ENCODE data around the gene IL21R. TPM values are rescaled to one million over a fixed set of nuclear protein-coding genes. Genes with fewer than 3 reads are reported as not detected.

Gene IL21R
- total and polyA plus RNA-seq, 10 of the 15 experiments (the other 5 are each of a cell fraction or from before 2014, with no cell fraction given), result 5.3 to 138 (median 82.5) TPM

DNA sequence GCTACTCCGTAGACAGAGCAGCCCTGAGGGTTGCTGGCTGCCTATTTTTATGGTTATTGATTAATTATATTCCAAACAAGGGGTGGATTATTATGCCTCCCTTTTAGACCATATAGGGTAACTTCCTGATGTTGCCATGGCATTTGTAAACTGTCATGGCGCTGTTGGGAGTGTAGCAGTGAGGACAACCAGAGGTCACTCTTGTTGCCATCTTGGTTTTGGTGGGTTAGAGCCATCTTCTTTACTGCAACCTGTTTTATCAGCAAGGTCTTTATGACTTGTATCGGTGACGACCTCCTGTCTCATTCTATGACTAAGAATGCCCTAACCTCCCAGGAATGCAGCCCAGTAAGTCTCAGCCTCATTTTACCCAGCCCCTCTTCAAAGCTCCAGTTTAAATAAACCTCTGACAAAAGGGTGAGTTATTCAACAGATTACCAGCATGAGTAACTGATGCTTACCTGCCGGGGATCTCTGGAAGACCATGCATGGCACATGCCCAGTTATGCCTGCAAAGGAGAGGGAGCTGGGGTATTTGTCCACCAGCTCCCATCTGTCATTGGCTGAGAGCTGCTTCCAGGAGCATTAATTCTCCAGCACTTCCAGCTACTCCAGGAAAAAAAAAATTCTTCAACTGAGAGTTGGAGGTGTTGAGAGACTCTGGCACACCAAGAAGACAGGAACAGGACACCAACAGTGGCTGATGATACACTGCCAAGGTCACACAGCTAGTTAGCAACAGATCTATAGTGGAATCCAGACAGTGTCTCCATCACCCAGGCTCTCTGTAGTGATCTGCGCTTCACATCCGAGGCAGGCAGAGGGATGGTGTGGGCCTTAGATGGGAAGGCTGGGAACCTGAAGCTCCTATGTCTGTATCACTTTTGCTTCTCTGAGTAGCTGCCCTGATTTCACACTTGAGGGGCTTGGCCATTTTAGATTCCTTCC is 36.6 kb upstream of the IL21R start:
- Histone ChIP-seq H3K36me3 (ENCODE audit: control insufficient read depth in 2 of 2, insufficient read depth in 2 of 2, low read length in 1 of 2) (peaks cover 0 to 17% of the 10 kb centered on the region in 2 experiments; a peak in 3 of 4 replicates), H3K4me3 (no peak overlapping the region), H3K79me2 (ENCODE audit: control insufficient read depth, insufficient read depth, low read length) (no peaks in the 10 kb centered on the region), H3K9ac (ENCODE audit: control insufficient read depth, insufficient read depth, low read length) (no peak overlapping the region), H4K20me1 (ENCODE audit: control insufficient read depth, insufficient read depth) (no peaks in the 10 kb centered on the region), H3K9me3 (replicated peaks; ENCODE audit: control insufficient read depth, insufficient read depth, low read length) (peaks cover 6% of the 10 kb centered on the region; the same call in 2 of the 3 replicates), H2AFZ (ENCODE audit: control insufficient read depth, low read depth, low read length) (no peak overlapping the region), H3K27me3 (replicated peaks in 1 of 2; ENCODE audit: control insufficient read depth in 2 of 2, insufficient read depth in 2 of 2, low read length in 1 of 2) (no peaks in the 10 kb centered on the region), H3K4me2 (ENCODE audit: control insufficient read depth, insufficient read depth) (no peak overlapping the region), H3K27ac (ENCODE audit: control insufficient read depth, insufficient read depth) (no peak overlapping the region), H3K4me1 (ENCODE audit: control insufficient read depth, insufficient read depth, low read length) (peaks cover 29% of the 10 kb centered on the region)
- FAIRE-seq (no peak), DNase-seq (ENCODE audit: low read depth, low spot score) (no peak), ATAC-seq (no peak)
- ChIA-PET POLR2A (interaction anchor here (0.7 to 4.2 kb wide), 11 partner anchors 8 to 135 kb away, joined by 3 to 31 read pairs (median 5); no protein-coding TSS in a partner anchor), SMC1A (ENCODE audit: uncharacterized antibody, unreplicated experiment) (interaction anchor here (0.6 to 5.5 kb wide), 23 partner anchors 10 to 210 kb away, joined by 3 to 152 read pairs (median 6); partner anchors contain the start of gene IL21R), CTCF (interaction anchor here (0.6 to 11.8 kb wide), 12 partner anchors 9 to 212 kb away, joined by 3 to 259 read pairs (median 32); partner anchors contain the start of gene IL21R), RAD21 (ENCODE audit: unreplicated experiment) (interaction anchor here (0.7 to 6.5 kb wide), 17 partner anchors 10 to 210 kb away, joined by 3 to 168 read pairs (median 9); partner anchors contain the start of genes IL21R and NSMCE1)
- in situ Hi-C loops (cut with MboI) (loop anchor here (25.0 kb wide), 1 partner anchor 1528 kb away; no protein-coding TSS in a partner anchor), intact Hi-C loops (cut with micrococcal nuclease; ENCODE audit: unreplicated experiment) (loop anchor here (5.0 kb wide), 1 partner anchor 48 kb away; no protein-coding TSS in a partner anchor)
- no TSS peak for BruUV-seq (replicated peaks)
- 83% methylated on average over 7 of the region's 7 CpGs for WGBS (ENCODE audit: insufficient coverage, insufficient replicate concordance, low lambda C conversion rate, missing lambda C conversion rate)
- TF ChIP-seq RUNX3 (IDR thresholded peaks at IDR 0.05; ENCODE audit: low read length) (no peak), KAT2A (conservative IDR thresholded peaks at IDR 0.05; ENCODE audit: control insufficient read depth, low read depth, low read length) (no peak), YY1 (IDR thresholded peaks at IDR 0.05; ENCODE audit: low read depth, low read length) (peak; percentile 47; the same call in 1 of the 2 replicates), RAD51 (IDR thresholded peaks at IDR 0.05) (no peak), SMAD5 (IDR thresholded peaks at IDR 0.05; ENCODE audit: low read depth) (no peak), SP1 (IDR thresholded peaks at IDR 0.05; ENCODE audit: low read depth, low read length) (no peak), NFXL1 (IDR thresholded peaks at IDR 0.05; ENCODE audit: borderline replicate concordance) (no peak), BACH1 (IDR thresholded peaks at IDR 0.05; ENCODE audit: borderline replicate concordance) (0 out of 2 replicates have a peak, but pooled peaks have one; percentile 15)
- TF ChIP-seq, protein P1, sequence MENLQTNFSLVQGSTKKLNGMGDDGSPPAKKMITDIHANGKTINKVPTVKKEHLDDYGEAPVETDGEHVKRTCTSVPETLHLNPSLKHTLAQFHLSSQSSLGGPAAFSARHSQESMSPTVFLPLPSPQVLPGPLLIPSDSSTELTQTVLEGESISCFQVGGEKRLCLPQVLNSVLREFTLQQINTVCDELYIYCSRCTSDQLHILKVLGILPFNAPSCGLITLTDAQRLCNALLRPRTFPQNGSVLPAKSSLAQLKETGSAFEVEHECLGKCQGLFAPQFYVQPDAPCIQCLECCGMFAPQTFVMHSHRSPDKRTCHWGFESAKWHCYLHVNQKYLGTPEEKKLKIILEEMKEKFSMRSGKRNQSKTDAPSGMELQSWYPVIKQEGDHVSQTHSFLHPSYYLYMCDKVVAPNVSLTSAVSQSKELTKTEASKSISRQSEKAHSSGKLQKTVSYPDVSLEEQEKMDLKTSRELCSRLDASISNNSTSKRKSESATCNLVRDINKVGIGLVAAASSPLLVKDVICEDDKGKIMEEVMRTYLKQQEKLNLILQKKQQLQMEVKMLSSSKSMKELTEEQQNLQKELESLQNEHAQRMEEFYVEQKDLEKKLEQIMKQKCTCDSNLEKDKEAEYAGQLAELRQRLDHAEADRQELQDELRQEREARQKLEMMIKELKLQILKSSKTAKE (IDR thresholded peaks at IDR 0.05; ENCODE audit: low read depth, poor library complexity, severe bottlenecking), result no peak
- TF ChIP-seq, protein P2, sequence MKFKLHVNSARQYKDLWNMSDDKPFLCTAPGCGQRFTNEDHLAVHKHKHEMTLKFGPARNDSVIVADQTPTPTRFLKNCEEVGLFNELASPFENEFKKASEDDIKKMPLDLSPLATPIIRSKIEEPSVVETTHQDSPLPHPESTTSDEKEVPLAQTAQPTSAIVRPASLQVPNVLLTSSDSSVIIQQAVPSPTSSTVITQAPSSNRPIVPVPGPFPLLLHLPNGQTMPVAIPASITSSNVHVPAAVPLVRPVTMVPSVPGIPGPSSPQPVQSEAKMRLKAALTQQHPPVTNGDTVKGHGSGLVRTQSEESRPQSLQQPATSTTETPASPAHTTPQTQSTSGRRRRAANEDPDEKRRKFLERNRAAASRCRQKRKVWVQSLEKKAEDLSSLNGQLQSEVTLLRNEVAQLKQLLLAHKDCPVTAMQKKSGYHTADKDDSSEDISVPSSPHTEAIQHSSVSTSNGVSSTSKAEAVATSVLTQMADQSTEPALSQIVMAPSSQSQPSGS (IDR thresholded peaks at IDR 0.05; ENCODE audit: low read length), result no peak
- TF ChIP-seq, protein P3, sequence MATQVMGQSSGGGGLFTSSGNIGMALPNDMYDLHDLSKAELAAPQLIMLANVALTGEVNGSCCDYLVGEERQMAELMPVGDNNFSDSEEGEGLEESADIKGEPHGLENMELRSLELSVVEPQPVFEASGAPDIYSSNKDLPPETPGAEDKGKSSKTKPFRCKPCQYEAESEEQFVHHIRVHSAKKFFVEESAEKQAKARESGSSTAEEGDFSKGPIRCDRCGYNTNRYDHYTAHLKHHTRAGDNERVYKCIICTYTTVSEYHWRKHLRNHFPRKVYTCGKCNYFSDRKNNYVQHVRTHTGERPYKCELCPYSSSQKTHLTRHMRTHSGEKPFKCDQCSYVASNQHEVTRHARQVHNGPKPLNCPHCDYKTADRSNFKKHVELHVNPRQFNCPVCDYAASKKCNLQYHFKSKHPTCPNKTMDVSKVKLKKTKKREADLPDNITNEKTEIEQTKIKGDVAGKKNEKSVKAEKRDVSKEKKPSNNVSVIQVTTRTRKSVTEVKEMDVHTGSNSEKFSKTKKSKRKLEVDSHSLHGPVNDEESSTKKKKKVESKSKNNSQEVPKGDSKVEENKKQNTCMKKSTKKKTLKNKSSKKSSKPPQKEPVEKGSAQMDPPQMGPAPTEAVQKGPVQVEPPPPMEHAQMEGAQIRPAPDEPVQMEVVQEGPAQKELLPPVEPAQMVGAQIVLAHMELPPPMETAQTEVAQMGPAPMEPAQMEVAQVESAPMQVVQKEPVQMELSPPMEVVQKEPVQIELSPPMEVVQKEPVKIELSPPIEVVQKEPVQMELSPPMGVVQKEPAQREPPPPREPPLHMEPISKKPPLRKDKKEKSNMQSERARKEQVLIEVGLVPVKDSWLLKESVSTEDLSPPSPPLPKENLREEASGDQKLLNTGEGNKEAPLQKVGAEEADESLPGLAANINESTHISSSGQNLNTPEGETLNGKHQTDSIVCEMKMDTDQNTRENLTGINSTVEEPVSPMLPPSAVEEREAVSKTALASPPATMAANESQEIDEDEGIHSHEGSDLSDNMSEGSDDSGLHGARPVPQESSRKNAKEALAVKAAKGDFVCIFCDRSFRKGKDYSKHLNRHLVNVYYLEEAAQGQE (IDR thresholded peaks at IDR 0.05; ENCODE audit: low read depth, low read length), result no peak
- TF ChIP-seq, protein P4, sequence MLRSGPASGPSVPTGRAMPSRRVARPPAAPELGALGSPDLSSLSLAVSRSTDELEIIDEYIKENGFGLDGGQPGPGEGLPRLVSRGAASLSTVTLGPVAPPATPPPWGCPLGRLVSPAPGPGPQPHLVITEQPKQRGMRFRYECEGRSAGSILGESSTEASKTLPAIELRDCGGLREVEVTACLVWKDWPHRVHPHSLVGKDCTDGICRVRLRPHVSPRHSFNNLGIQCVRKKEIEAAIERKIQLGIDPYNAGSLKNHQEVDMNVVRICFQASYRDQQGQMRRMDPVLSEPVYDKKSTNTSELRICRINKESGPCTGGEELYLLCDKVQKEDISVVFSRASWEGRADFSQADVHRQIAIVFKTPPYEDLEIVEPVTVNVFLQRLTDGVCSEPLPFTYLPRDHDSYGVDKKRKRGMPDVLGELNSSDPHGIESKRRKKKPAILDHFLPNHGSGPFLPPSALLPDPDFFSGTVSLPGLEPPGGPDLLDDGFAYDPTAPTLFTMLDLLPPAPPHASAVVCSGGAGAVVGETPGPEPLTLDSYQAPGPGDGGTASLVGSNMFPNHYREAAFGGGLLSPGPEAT (IDR thresholded peaks at IDR 0.05; ENCODE audit: low read depth), result no peak
